ENCODE measurements around the gene CFDP1. TPM values are rescaled to one million over a fixed set of nuclear protein-coding genes. Genes with fewer than 3 reads are reported as not detected.

The CFDP1 gene
- total and polyA plus RNA-seq, 2 of the 13 experiments (the other 11 are each of a cell fraction or from before 2014, with no cell fraction given): 78.6 to 153 TPM

- Histone ChIP-seq H2AFZ (ENCODE audit: low read length) (no peak overlapping the region), H3K9me3 (ENCODE audit: low read length) (no peaks in the 10 kb centered on the region), H3K9ac (ENCODE audit: insufficient read depth, low read depth, low read length) (no peak overlapping the region), H4K20me1 (ENCODE audit: insufficient read depth, low read length) (no peaks in the 10 kb centered on the region), H3K27me3 (ENCODE audit: control insufficient read depth in 1 of 2, insufficient read depth in 2 of 2, low read length in 2 of 2) (peaks cover 0 to 3% of the 10 kb centered on the region in 2 experiments; a peak in 2 of 5 replicates), H3K27ac (ENCODE audit: extremely low read length, insufficient read depth, low read length) (no peak overlapping the region), H3K4me1 (ENCODE audit: insufficient read depth, low read length) (no peaks in the 10 kb centered on the region), H3K4me2 (ENCODE audit: low read depth, low read length) (no peak overlapping the region), H3K79me2 (ENCODE audit: insufficient read depth, low read length) (no peaks in the 10 kb centered on the region), H3K4me3 (replicated peaks in 1 of 3; ENCODE audit: insufficient read depth in 1 of 3, low read depth in 2 of 3, low read length in 3 of 3) (no peak overlapping the region), H3K36me3 (replicated peaks in 1 of 2; ENCODE audit: control insufficient read depth in 1 of 2, insufficient read depth in 2 of 2, low read length in 2 of 2) (no peaks in the 10 kb centered on the region)
- no peak for ATAC-seq
- no peak for DNase-seq (ENCODE audit: low spot score)
- FAIRE-seq: no peak
- TF ChIP-seq ZNF776 (CRISPR knock-in tag; IDR thresholded peaks at IDR 0.05) (no peak), RBAK (CRISPR knock-in tag; IDR thresholded peaks at IDR 0.05) (peak; percentile 86), ZNF18 (CRISPR knock-in tag; IDR thresholded peaks at IDR 0.05; ENCODE audit: insufficient replicate concordance) (no peak), ZNF576 (CRISPR knock-in tag; IDR thresholded peaks at IDR 0.05) (no peak), KMT2A (CRISPR knock-in tag; IDR thresholded peaks at IDR 0.05) (no peak), TFAP4 (IDR thresholded peaks at IDR 0.05; ENCODE audit: borderline replicate concordance, low read depth) (no peak), PHF21A (CRISPR knock-in tag; IDR thresholded peaks at IDR 0.05) (no peak), SSRP1 (CRISPR knock-in tag; IDR thresholded peaks at IDR 0.05) (no peak), ZNF770 (CRISPR knock-in tag; IDR thresholded peaks at IDR 0.05) (no peak), ZBTB42 (CRISPR knock-in tag; IDR thresholded peaks at IDR 0.05) (no peak), RXRA (CRISPR knock-in tag; IDR thresholded peaks at IDR 0.05) (no peak), GPN1 (CRISPR knock-in tag; IDR thresholded peaks at IDR 0.05; ENCODE audit: borderline replicate concordance) (no peak), ATF4 (CRISPR knock-in tag; IDR thresholded peaks at IDR 0.05) (peak in 1 of 2 experiments; percentile 73; a peak in 2 of 4 replicates), PLSCR1 (CRISPR knock-in tag; IDR thresholded peaks at IDR 0.05; ENCODE audit: borderline replicate concordance) (no peak)
- 77% methylated on average over 17 of the region's 17 CpGs for WGBS (ENCODE audit: low lambda C conversion rate)
- no TSS peak for BruUV-seq (replicated peaks)
- in situ Hi-C loops (cut with HindIII; ENCODE audit: extremely low pct_ligation_motif_present, low pct_unique_long_range_greater_than_20kb) (loop anchor here (5.0 kb wide), 2 partner anchors 44 to 289 kb away; no protein-coding TSS in a partner anchor), intact Hi-C loops (cut with micrococcal nuclease; ENCODE audit: unreplicated experiment) (no loop called here)
- ChIA-PET POLR2A (no interaction called here), CTCF (ENCODE audit: low intra/inter-chr PET ratio, low total read pairs) (interaction anchor here (0.9 to 2.3 kb wide), 3 partner anchors 148 to 291 kb away, joined by 3 to 13 read pairs (median 5); no protein-coding TSS in a partner anchor)
These were observed 39.9 kb upstream of the CFDP1 start for GRCh38 chr16:75472908-75473877.

Measured in HepG2 (cell line).